Thyroid gland (tissue), 4 donors: ENCODE results near the gene NUTM1.

Experiments
- POLR2A ChIP-seq, 2 donors: fragments of 450-650 bp; IDR thresholded peaks; one replicate each; pipeline ENCODE4 v1.6.1; 2017; ENCODE audit warnings: antibody characterized with exemption in 2 of 2, mild to moderate bottlenecking in 2 of 2, moderate library complexity in 1 of 2
- TF ChIP-seq, protein P1 (sequence below), 6 experiments: fragments of 200-600 bp in 3 of 6; fragments of 450-650 bp in 3 of 6; sonication (generic) in 3 of 6; IDR thresholded peaks; one replicate each; pipeline ENCODE4 v1.5.1; 2016 to 2019; ENCODE audit warnings: antibody characterized with exemption in 6 of 6, mild to moderate bottlenecking in 2 of 6, inconsistent platforms in 1 of 6, moderate library complexity in 1 of 6

DNA sequence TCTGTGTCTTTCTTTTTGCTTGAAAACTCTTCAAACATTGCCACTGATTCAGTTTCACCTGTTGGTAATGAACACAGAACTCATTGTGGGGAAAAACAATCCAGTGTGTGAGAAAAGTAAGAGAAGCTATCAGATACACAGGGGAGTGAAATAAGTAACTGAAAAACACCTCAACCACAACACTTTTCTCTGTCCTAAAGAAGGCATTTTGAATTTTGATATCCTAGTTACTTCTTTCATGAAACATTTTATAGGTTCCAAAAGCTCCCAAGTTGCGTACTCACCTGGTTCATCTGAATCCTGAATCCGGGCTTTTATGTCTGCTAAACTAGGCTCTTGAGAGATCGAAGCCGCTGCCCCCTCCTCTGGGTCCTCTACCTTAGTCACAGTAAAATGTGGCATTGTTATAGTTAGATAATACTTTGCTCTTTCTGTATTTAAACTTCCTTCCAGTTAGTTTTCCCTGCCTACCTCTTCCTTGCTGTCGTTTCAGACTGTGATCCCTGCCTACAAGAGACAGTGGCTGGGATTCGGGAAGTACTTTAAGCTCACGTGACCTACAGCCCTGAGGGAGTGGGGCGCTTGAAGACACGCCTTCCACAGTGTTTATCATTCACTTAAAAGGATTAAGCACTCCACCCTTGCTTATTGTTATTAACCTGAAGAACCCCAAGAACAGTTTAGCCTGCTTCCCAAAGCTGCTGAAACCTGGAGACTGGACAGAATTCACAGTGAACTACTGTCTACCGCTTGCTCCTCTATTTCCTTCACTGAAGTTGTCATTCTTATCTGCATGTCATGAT, 24.6 kb upstream of the NUTM1 start:
- TF ChIP-seq, protein P1, sequence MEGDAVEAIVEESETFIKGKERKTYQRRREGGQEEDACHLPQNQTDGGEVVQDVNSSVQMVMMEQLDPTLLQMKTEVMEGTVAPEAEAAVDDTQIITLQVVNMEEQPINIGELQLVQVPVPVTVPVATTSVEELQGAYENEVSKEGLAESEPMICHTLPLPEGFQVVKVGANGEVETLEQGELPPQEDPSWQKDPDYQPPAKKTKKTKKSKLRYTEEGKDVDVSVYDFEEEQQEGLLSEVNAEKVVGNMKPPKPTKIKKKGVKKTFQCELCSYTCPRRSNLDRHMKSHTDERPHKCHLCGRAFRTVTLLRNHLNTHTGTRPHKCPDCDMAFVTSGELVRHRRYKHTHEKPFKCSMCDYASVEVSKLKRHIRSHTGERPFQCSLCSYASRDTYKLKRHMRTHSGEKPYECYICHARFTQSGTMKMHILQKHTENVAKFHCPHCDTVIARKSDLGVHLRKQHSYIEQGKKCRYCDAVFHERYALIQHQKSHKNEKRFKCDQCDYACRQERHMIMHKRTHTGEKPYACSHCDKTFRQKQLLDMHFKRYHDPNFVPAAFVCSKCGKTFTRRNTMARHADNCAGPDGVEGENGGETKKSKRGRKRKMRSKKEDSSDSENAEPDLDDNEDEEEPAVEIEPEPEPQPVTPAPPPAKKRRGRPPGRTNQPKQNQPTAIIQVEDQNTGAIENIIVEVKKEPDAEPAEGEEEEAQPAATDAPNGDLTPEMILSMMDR (IDR thresholded peaks at IDR 0.05): no peak
- peak in 1 of 2 donors; percentile 89 for TF ChIP-seq POLR2A (IDR thresholded peaks at IDR 0.05)
